M059J (cell line): ENCODE results near the gene TECPR2. TPM values are rescaled to one million over a fixed set of nuclear protein-coding genes. Genes with fewer than 3 reads are reported as not detected.

Experiments used
- total RNA-seq: library from RNA; depleted of rRNA; stranded (reverse); fragments of >200 nt; shearing (Covaris generic); gene quantifications from 2 replicates; pipeline ENCODE4 v1.2.3, GENCODE V29; 2014; rRNA removed

TECPR2 gene
- total RNA-seq, 1 experiment from 2014 or later, result 6.2 TPM

Other genes with a start within 250 kb of the TECPR2 start
- gene WDR20, start 223.0 kb upstream of the TECPR2 start, total RNA-seq, result 7.9 and 13.3 TPM in 2 replicates
- 27.3 and 44.3 TPM in 2 replicates for gene MOK, start 57.8 kb upstream of the TECPR2 start, total RNA-seq
- 3.4 and 4.6 TPM in 2 replicates for gene ZNF839, start 43.2 kb upstream of the TECPR2 start, total RNA-seq
- 33.8 and 36.1 TPM in 2 replicates for gene CINP, start 51 bp upstream of the TECPR2 start, total RNA-seq
- gene ANKRD9, start 146.8 kb downstream of the TECPR2 start, total RNA-seq, result 14.0 and 20.9 TPM in 2 replicates
- 9.6 and 15.1 TPM in 2 replicates for gene RCOR1, start 229.7 kb downstream of the TECPR2 start, total RNA-seq